ENCODE measurements around the gene RAX2.

RAX2 gene

DNA sequence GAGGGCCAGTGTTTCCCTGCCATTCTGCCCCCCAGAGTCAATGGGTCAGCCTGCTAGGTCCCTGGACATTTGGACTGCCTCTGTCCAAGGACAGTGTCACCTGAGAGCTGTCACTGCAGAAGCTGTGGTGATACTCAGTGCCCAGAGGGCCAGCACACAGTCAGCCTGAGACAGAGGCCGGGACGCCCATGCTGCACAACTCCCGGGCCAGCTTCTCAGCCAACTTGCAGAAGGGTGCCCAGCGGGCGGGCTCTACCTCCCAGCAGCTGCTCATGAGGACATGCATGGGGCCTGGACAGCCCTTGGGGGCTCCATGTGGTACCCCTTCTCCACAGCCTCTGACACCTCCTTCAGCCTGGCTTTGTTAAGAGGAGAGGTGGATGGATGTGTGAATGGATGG is 3.8 kb upstream of the RAX2 start:
- TF ChIP-seq, protein P1, sequence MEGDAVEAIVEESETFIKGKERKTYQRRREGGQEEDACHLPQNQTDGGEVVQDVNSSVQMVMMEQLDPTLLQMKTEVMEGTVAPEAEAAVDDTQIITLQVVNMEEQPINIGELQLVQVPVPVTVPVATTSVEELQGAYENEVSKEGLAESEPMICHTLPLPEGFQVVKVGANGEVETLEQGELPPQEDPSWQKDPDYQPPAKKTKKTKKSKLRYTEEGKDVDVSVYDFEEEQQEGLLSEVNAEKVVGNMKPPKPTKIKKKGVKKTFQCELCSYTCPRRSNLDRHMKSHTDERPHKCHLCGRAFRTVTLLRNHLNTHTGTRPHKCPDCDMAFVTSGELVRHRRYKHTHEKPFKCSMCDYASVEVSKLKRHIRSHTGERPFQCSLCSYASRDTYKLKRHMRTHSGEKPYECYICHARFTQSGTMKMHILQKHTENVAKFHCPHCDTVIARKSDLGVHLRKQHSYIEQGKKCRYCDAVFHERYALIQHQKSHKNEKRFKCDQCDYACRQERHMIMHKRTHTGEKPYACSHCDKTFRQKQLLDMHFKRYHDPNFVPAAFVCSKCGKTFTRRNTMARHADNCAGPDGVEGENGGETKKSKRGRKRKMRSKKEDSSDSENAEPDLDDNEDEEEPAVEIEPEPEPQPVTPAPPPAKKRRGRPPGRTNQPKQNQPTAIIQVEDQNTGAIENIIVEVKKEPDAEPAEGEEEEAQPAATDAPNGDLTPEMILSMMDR (conservative IDR thresholded peaks at IDR 0.05; ENCODE audit: low read depth, low read length): no peak
- no peak for DNase-seq (ENCODE audit: low read depth)
- no peak overlapping the region for H3K4me3 ChIP-seq (ENCODE audit: low read depth, low read length)

DNA sequence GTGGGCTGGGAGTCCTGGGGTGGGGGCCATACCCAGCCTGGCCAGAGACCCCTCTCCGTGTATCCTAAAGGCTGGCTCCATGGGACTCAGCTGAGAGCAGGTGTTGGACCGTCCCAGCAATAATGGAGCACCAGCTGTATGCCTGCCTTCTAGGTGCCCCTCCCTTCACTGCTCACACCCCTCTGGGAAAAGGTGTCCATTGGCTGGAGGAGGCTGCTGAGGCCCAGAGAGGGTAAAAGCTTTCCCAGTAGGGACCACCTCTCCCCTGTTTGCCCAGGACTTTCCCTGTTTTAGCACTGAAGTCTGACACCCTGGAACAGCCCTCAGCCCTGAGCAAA is 3.3 kb upstream of the RAX2 start:
- no peak overlapping the region for H3K4me3 ChIP-seq (ENCODE audit: low read depth, low read length)
- TF ChIP-seq, protein P1 (conservative IDR thresholded peaks at IDR 0.05; ENCODE audit: low read depth, low read length): no peak
- DNase-seq (ENCODE audit: low read depth): no peak

DNA sequence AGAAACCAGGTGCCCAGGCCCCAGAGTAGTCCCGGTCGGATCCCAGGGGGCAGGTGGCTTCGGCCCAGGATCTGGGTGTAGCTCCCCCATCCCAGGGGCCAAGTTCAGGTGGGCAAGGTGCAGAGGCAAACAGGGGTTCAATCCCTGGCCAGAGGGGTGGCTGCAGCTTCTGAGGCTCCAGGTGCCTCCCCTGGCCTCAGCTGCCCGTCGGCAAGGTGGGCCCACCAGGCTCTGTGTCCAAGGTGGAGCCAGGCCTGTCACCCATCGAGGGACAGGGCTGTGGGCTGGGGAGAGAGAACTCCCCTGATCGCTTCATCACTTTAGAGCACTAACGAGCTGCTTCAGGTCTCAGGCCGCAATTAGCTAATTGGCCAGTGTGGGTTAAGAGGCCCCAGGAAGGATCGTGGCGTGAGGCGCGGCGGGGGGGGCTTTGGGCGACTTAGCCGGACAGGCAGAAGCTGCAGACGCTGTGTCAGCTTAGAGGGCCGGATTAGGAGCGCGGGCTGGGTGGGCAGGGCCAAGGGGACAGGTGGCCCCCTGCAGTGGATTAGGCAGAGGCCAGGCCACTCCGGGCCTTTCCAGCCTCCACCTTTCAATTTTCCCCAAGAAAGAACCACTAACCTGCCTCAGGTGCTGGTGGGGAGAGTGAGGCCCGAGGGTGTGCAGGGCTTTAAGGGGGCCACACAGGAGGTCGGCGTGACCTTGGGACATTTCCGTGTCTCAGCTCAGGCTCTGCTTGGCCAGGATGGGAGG is 2.8 kb upstream of the RAX2 start:
- DNase-seq (ENCODE audit: low read depth): no peak

DNA sequence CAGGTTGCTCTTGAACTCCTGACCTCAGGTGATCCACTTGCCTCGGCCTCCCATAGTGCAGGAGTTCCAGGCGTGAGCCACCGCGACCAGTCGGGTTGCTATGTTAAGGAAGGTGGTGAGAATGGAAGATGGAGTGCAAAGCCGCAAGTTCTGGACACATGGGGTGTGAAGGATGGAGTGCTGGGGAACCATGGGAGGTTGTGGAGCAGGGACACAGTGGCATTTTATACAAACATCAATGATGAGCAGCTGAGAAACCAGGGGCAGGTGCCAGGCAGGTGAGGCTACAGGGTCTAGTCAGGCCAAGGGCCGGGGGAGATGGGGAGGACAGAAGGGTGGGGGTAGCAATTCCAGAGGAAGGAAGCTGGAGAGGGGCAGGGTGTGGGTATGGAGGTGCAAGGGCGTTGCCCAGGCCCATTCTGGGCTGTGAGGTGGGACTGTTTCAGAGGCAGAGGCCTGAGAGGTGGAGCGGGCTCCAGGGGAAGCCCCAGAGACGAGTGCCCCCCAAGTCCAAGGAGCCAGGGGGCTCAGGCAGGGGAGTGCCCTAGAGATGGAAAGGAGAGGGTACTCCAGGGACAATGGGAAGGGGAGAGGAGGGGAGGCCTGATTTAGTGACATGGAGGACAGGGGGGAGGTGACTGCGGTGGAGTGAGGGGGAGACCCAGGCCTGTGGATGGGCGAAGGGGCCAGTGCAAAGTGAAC is 1.9 kb upstream of the RAX2 start:
- no peak overlapping the region for H3K4me3 ChIP-seq (ENCODE audit: low read depth, low read length)
- TF ChIP-seq, protein P1 (conservative IDR thresholded peaks at IDR 0.05; ENCODE audit: low read depth, low read length): no peak

More for the DNA sequence above, 2.8 kb upstream of the RAX2 start:
- TF ChIP-seq, protein P1 (conservative IDR thresholded peaks at IDR 0.05; ENCODE audit: low read depth, low read length): no peak
- H3K4me3 ChIP-seq (ENCODE audit: low read depth, low read length): no peak overlapping the region

DNA sequence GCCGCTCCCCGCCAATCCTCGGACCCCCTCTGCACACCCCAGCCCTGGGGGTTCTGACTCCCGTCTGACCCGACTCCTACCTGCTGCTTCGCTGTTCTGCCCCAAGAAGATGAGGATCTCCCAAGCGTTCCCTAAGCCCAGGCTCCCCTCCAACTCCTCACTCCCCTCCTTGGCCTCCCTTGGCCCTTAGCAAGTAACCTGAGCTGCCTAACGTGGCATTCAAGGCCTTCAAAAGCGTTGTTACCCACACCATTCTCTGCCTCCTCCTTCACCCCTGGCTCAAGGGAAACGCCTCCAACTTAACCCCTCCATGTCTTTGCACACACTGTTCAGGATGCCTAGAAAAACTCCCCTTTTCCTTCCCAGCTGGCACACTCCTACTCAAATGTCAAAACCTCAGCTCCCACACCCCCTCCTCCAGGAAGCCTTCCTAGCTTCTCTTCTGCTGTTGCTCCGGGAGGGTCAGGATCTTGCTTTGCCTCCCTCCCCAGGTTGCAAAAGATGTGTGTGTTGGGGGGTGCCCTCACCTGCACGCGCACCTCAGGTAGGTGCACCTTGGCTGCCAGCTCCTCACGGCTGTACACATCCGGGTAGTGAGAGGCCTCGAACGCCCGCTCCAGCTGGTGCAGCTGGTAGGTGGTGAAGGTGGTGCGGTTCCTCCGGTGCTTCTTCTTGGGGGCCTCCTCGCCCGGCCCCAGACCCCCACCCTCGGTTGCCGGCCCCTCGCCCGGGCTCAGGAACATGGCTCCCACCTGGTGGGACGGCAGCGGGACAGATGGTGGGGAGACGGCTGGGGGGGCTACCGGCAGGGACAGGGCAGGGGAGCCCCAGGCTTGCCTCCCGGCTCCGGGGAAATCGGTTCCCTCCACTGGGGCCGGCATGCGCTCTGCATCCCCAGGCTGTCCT is 775 bp downstream of the RAX2 start:
- TF ChIP-seq, protein P1 (conservative IDR thresholded peaks at IDR 0.05; ENCODE audit: low read depth, low read length): no peak
- no peak overlapping the region for H3K4me3 ChIP-seq (ENCODE audit: low read depth, low read length)
- DNase-seq (ENCODE audit: low read depth): no peak

More for the DNA sequence above, 1.9 kb upstream of the RAX2 start:
- DNase-seq (ENCODE audit: low read depth): no peak

DNA sequence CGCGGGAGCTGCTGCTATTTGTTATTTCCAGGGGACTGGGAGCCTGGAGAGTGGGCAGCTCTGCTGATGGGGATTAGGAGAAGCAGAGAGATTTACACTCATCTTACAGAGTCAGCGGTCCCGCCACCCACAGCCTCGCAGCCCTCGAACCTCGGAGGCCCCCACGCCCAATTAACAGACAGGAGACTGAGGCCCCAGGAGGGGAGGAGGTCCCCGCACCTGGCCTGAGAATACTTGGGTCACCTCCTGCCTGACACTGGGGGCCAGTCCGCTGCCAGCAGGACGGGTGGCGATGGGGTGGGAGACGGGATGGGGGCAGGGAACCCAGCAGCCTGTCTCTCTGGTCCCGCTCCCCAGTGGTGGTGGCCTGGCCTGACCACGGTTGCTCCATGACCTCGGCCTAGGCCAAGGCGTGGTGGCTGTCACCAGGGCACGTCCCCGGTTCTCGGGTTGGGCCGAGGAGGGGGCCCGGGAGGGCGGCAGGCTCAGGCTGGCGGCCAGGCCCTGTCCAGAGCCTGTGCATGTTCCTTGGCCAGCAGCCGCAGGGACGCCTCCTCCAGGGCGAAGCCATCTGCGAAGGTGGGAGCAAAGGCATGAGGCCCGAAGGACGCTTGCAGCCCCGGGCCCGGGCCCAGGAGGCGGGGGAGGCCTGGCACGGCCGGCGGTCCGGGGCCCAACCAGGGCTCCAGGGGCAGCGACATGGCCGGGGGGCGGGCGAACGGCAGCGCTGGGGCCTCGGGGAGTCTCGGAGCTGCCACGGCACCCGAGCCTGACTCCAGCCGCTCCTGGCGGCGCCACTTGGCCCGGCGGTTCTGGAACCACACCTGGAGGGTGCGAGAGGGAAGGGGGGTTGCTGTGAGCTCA is 1.7 kb downstream of the RAX2 start:
- TF ChIP-seq, protein P1 (conservative IDR thresholded peaks at IDR 0.05; ENCODE audit: low read depth, low read length): no peak
- H3K4me3 ChIP-seq (ENCODE audit: low read depth, low read length): no peak overlapping the region
- no peak for DNase-seq (ENCODE audit: low read depth)
